ENCODE data around the gene TMPO. TPM values are rescaled to one million over a fixed set of nuclear protein-coding genes. Genes with fewer than 3 reads are reported as not detected.

The TMPO gene
- total and polyA plus RNA-seq, 2 of the 4 experiments (the other 2 are of a cell fraction), result 30.0 to 62.0 TPM

DNA sequence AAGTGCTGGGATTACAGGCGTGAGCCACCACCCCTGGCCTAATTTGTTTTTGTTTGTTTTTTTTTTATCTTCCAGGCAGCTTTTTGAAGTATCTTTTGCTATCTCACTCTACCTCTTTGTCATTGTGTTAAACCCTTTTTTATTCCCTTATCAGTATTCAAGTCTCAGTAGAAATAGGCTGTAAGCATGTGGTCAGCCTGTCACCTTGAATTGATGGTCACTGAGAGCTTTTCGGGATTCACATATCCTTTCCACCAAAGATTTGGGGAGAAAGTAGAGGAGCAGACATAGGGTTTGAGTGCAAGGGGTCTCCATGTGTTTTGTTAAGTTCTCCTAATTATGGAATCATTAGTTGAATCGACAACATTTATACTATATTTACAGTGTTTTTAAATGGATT is 36.4 kb downstream of the TMPO start:
- no peak overlapping the region for H2AK5ac ChIP-seq (ENCODE audit: low read depth, low read length)
- DNase-seq (no peak), ATAC-seq (ENCODE audit: low read depth) (no peak)
- dilution Hi-C loops (cut with HindIII; ENCODE audit: low sequenced_read_pairs, unreplicated experiment) (no loop called here), in situ Hi-C loops (cut with MboI; ENCODE audit: low sequenced_read_pairs) (loop anchor here (25.0 kb wide), 1 partner anchor 436 kb away; no protein-coding TSS in a partner anchor), intact Hi-C loops (cut with micrococcal nuclease) (no loop called here)
- no CpG with 5 or more reads among the region's 3 CpGs for WGBS, 2 experiments (ENCODE audit: extremely low coverage in 2 of 2, insufficient read length in 1 of 2)
- POLR2A ChIA-PET (ENCODE audit: unreplicated experiment), result no interaction called here
- H3K4me3 ChIP-seq (ENCODE audit: insufficient read depth, low read depth, low read length), result no peak overlapping the region
- H3K23ac ChIP-seq (ENCODE audit: low read depth, low read length), result no peak overlapping the region
- no peaks in the 10 kb centered on the region for H4K20me1 ChIP-seq (ENCODE audit: insufficient read depth, low read length)
- H2BK20ac ChIP-seq (ENCODE audit: low read depth, low read length), result no peak overlapping the region
- no peak overlapping the region for H2AK9ac ChIP-seq (replicated peaks; ENCODE audit: low read depth, low read length, poor library complexity)
- no peaks in the 10 kb centered on the region for H3K4me1 ChIP-seq (ENCODE audit: control insufficient read depth, insufficient read depth, low read length)
- H3K9ac ChIP-seq (ENCODE audit: low read depth, low read length), result no peak overlapping the region
- no TSS peak for BruUV-seq (replicated peaks)
- H3K79me1 ChIP-seq (ENCODE audit: low read depth in 1 of 2, low read length in 2 of 2), result peaks cover 0 to 3% of the 10 kb centered on the region in 2 experiments; a peak in 1 of 4 replicates
- H3K36me3 ChIP-seq (ENCODE audit: control insufficient read depth, insufficient read depth, low read length), result peaks cover 2% of the 10 kb centered on the region
- no peak overlapping the region for H2AFZ ChIP-seq (replicated peaks; ENCODE audit: low read length, poor library complexity)
- H2BK5ac ChIP-seq (ENCODE audit: low read depth, low read length, poor library complexity, severe bottlenecking), result no peak overlapping the region
- no peak overlapping the region for H3K56ac ChIP-seq (ENCODE audit: extremely low read depth, insufficient read depth, low read length)
- no peak overlapping the region for H4K5ac ChIP-seq (ENCODE audit: low read depth, low read length)
- no peak overlapping the region for H4K8ac ChIP-seq (ENCODE audit: low read depth in 2 of 2, low read length in 2 of 2)
- no peak overlapping the region for H2BK120ac ChIP-seq (ENCODE audit: low read depth, low read length)
- H3K9me1 ChIP-seq (ENCODE audit: insufficient read depth, low read length), result no peaks in the 10 kb centered on the region
- H3K27me3 ChIP-seq (ENCODE audit: control insufficient read depth, insufficient read depth, low read length), result no peaks in the 10 kb centered on the region
- no peak overlapping the region for H3K4ac ChIP-seq (ENCODE audit: low read depth, low read length)
- H4K91ac ChIP-seq (ENCODE audit: insufficient read depth, low read depth, low read length), result no peak overlapping the region
- H2BK15ac ChIP-seq (ENCODE audit: low read depth, low read length), result no peak overlapping the region
- no peak overlapping the region for H3K27ac ChIP-seq (ENCODE audit: insufficient read depth, low read length)
- H3K18ac ChIP-seq (ENCODE audit: low read depth, low read length), result no peak overlapping the region
- TF ChIP-seq NFE2L2 (IDR thresholded peaks at IDR 0.05; ENCODE audit: low read depth, low read length) (no peak), SMC3 (IDR thresholded peaks at IDR 0.05; ENCODE audit: low read depth, low read length) (no peak), CHD1 (IDR thresholded peaks at IDR 0.05; ENCODE audit: low read depth, low read length) (no peak), RAD21 (IDR thresholded peaks at IDR 0.05; ENCODE audit: low read length) (no peak), BHLHE40 (IDR thresholded peaks at IDR 0.05; ENCODE audit: low read depth, low read length) (no peak), RFX5 (IDR thresholded peaks at IDR 0.05; ENCODE audit: low read depth, low read length) (no peak), MAFK (IDR thresholded peaks at IDR 0.05; ENCODE audit: low read depth, low read length) (no peak), FOS (IDR thresholded peaks at IDR 0.05; ENCODE audit: low read depth, low read length) (no peak), RCOR1 (IDR thresholded peaks at IDR 0.05; ENCODE audit: insufficient replicate concordance, low read length) (no peak), CEBPB (IDR thresholded peaks at IDR 0.05; ENCODE audit: low read depth, low read length) (no peak), MXI1 (IDR thresholded peaks at IDR 0.05; ENCODE audit: borderline replicate concordance, low read depth, low read length) (no peak), MAZ (IDR thresholded peaks at IDR 0.05; ENCODE audit: borderline replicate concordance, low read depth, low read length) (no peak), POLR2A (IDR thresholded peaks at IDR 0.05; ENCODE audit: low read depth, low read length) (no peak)
- TF ChIP-seq, protein P1, sequence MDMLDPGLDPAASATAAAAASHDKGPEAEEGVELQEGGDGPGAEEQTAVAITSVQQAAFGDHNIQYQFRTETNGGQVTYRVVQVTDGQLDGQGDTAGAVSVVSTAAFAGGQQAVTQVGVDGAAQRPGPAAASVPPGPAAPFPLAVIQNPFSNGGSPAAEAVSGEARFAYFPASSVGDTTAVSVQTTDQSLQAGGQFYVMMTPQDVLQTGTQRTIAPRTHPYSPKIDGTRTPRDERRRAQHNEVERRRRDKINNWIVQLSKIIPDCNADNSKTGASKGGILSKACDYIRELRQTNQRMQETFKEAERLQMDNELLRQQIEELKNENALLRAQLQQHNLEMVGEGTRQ (IDR thresholded peaks at IDR 0.05; ENCODE audit: low read depth, low read length), result no peak
- TF ChIP-seq, protein P2, sequence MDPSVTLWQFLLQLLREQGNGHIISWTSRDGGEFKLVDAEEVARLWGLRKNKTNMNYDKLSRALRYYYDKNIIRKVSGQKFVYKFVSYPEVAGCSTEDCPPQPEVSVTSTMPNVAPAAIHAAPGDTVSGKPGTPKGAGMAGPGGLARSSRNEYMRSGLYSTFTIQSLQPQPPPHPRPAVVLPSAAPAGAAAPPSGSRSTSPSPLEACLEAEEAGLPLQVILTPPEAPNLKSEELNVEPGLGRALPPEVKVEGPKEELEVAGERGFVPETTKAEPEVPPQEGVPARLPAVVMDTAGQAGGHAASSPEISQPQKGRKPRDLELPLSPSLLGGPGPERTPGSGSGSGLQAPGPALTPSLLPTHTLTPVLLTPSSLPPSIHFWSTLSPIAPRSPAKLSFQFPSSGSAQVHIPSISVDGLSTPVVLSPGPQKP (IDR thresholded peaks at IDR 0.05; ENCODE audit: borderline replicate concordance, low read depth, low read length), result no peak
- TF ChIP-seq, protein P3, sequence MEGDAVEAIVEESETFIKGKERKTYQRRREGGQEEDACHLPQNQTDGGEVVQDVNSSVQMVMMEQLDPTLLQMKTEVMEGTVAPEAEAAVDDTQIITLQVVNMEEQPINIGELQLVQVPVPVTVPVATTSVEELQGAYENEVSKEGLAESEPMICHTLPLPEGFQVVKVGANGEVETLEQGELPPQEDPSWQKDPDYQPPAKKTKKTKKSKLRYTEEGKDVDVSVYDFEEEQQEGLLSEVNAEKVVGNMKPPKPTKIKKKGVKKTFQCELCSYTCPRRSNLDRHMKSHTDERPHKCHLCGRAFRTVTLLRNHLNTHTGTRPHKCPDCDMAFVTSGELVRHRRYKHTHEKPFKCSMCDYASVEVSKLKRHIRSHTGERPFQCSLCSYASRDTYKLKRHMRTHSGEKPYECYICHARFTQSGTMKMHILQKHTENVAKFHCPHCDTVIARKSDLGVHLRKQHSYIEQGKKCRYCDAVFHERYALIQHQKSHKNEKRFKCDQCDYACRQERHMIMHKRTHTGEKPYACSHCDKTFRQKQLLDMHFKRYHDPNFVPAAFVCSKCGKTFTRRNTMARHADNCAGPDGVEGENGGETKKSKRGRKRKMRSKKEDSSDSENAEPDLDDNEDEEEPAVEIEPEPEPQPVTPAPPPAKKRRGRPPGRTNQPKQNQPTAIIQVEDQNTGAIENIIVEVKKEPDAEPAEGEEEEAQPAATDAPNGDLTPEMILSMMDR (conservative IDR thresholded peaks at IDR 0.05; ENCODE audit: low read depth, low read length), result no peak
- no peaks in the 10 kb centered on the region for H3K9me3 ChIP-seq (ENCODE audit: control insufficient read depth, insufficient read depth, low read length)
- CTCF ChIA-PET, result interaction anchor here (2.1 kb wide), 1 partner anchor 14 kb away, joined by 6 read pairs; no protein-coding TSS in a partner anchor
- no peak overlapping the region for H3K4me2 ChIP-seq (ENCODE audit: low read depth, low read length)
- no peak overlapping the region for H3K14ac ChIP-seq (replicated peaks; ENCODE audit: low read depth, low read length)
